ENCODE data around the gene GOLGA6L9. TPM values are rescaled to one million over a fixed set of nuclear protein-coding genes. Genes with fewer than 3 reads are reported as not detected.
"Not testable (repeated sequence)": the region's sequence is repeated elsewhere in the genome, so short reads cannot be mapped to it uniquely, and the experiment has no call there.

GOLGA6L9 gene
- total and polyA plus RNA-seq, 9 donors: 0.88 to 3.9 (median 1.4) TPM

- WGBS (ENCODE audit: insufficient coverage): no CpG with 5 or more reads among the region's 4 CpGs
- H3K9me3 ChIP-seq (replicated peaks; ENCODE audit: control insufficient read depth, low read depth, low read length); H3K36me3 ChIP-seq (ENCODE audit: control insufficient read depth, insufficient read depth, low read length); DNase-seq; H3K4me3 ChIP-seq (ENCODE audit: low read length); H3K27me3 ChIP-seq (ENCODE audit: control insufficient read depth, insufficient read depth, low read length); H3K27ac ChIP-seq (ENCODE audit: low read length); H3K4me1 ChIP-seq (ENCODE audit: control insufficient read depth, insufficient read depth, low read length): not testable (repeated sequence)
Measured at GRCh38 chr15:82457336-82457735, 27.7 kb downstream of the GOLGA6L9 start.

GRCh38 chr15:82465629-82466028 is 36.0 kb downstream of the GOLGA6L9 start:
- not testable (repeated sequence) for H3K27me3 ChIP-seq (ENCODE audit: control insufficient read depth, insufficient read depth, low read length); H3K4me3 ChIP-seq (ENCODE audit: low read length); H3K36me3 ChIP-seq (ENCODE audit: control insufficient read depth, insufficient read depth, low read length); H3K4me1 ChIP-seq (ENCODE audit: control insufficient read depth, insufficient read depth, low read length); DNase-seq; H3K9me3 ChIP-seq (replicated peaks; ENCODE audit: control insufficient read depth, low read depth, low read length); H3K27ac ChIP-seq (ENCODE audit: low read length)
- no CpG with 5 or more reads among the region's 5 CpGs for WGBS (ENCODE audit: insufficient coverage)

GRCh38 chr15:82468205-82468604 is 38.6 kb downstream of the GOLGA6L9 start:
- WGBS (ENCODE audit: insufficient coverage): no CpG with 5 or more reads among the region's 11 CpGs
- not testable (repeated sequence) for H3K9me3 ChIP-seq (replicated peaks; ENCODE audit: control insufficient read depth, low read depth, low read length); H3K4me3 ChIP-seq (ENCODE audit: low read length); H3K36me3 ChIP-seq (ENCODE audit: control insufficient read depth, insufficient read depth, low read length); H3K27me3 ChIP-seq (ENCODE audit: control insufficient read depth, insufficient read depth, low read length); H3K27ac ChIP-seq (ENCODE audit: low read length); DNase-seq; H3K4me1 ChIP-seq (ENCODE audit: control insufficient read depth, insufficient read depth, low read length)

- DNase-seq; H3K36me3 ChIP-seq (ENCODE audit: control insufficient read depth, insufficient read depth, low read length); H3K4me3 ChIP-seq (ENCODE audit: low read length); H3K27ac ChIP-seq (ENCODE audit: low read length); H3K9me3 ChIP-seq (replicated peaks; ENCODE audit: control insufficient read depth, low read depth, low read length); H3K27me3 ChIP-seq (ENCODE audit: control insufficient read depth, insufficient read depth, low read length); H3K4me1 ChIP-seq (ENCODE audit: control insufficient read depth, insufficient read depth, low read length): not testable (repeated sequence)
- no CpG with 5 or more reads among the region's 12 CpGs for WGBS (ENCODE audit: insufficient coverage)
Measured at GRCh38 chr15:82469381-82469780, 39.8 kb downstream of the GOLGA6L9 start.

GRCh38 chr15:82472269-82472982 is 42.8 kb downstream of the GOLGA6L9 start:
- H3K4me3 ChIP-seq (ENCODE audit: low read length); H3K4me1 ChIP-seq (ENCODE audit: control insufficient read depth, insufficient read depth, low read length); H3K9me3 ChIP-seq (replicated peaks; ENCODE audit: control insufficient read depth, low read depth, low read length); DNase-seq; H3K27ac ChIP-seq (ENCODE audit: low read length); H3K27me3 ChIP-seq (ENCODE audit: control insufficient read depth, insufficient read depth, low read length); H3K36me3 ChIP-seq (ENCODE audit: control insufficient read depth, insufficient read depth, low read length): not testable (repeated sequence)
- WGBS (ENCODE audit: insufficient coverage): 87% methylated on average over 13 of the region's 32 CpGs

- H3K27ac ChIP-seq (ENCODE audit: low read length); H3K4me3 ChIP-seq (ENCODE audit: low read length); H3K27me3 ChIP-seq (ENCODE audit: control insufficient read depth, insufficient read depth, low read length); DNase-seq; H3K9me3 ChIP-seq (replicated peaks; ENCODE audit: control insufficient read depth, low read depth, low read length); H3K4me1 ChIP-seq (ENCODE audit: control insufficient read depth, insufficient read depth, low read length); H3K36me3 ChIP-seq (ENCODE audit: control insufficient read depth, insufficient read depth, low read length): not testable (repeated sequence)
- 90% methylated on average over 2 of the region's 22 CpGs for WGBS (ENCODE audit: insufficient coverage)
Measured at GRCh38 chr15:82474596-82475325, 45.1 kb downstream of the GOLGA6L9 start.

GRCh38 chr15:82475345-82475967 is 45.8 kb downstream of the GOLGA6L9 start:
- H3K4me3 ChIP-seq (ENCODE audit: low read length); H3K27me3 ChIP-seq (ENCODE audit: control insufficient read depth, insufficient read depth, low read length); H3K36me3 ChIP-seq (ENCODE audit: control insufficient read depth, insufficient read depth, low read length); H3K4me1 ChIP-seq (ENCODE audit: control insufficient read depth, insufficient read depth, low read length); H3K9me3 ChIP-seq (replicated peaks; ENCODE audit: control insufficient read depth, low read depth, low read length); H3K27ac ChIP-seq (ENCODE audit: low read length); DNase-seq: not testable (repeated sequence)
- WGBS (ENCODE audit: insufficient coverage): 100% methylated on average over 1 of the region's 11 CpGs

- not testable (repeated sequence) for H3K4me1 ChIP-seq (ENCODE audit: control insufficient read depth, insufficient read depth, low read length); H3K27me3 ChIP-seq (ENCODE audit: control insufficient read depth, insufficient read depth, low read length); H3K27ac ChIP-seq (ENCODE audit: low read length); H3K9me3 ChIP-seq (replicated peaks; ENCODE audit: control insufficient read depth, low read depth, low read length); DNase-seq; H3K36me3 ChIP-seq (ENCODE audit: control insufficient read depth, insufficient read depth, low read length); H3K4me3 ChIP-seq (ENCODE audit: low read length)
- WGBS (ENCODE audit: insufficient coverage): 86% methylated on average over 6 of the region's 14 CpGs
Measured at GRCh38 chr15:82476697-82477342, 47.2 kb downstream of the GOLGA6L9 start.

GRCh38 chr15:82477343-82478057 is 47.9 kb downstream of the GOLGA6L9 start:
- not testable (repeated sequence) for H3K36me3 ChIP-seq (ENCODE audit: control insufficient read depth, insufficient read depth, low read length); DNase-seq; H3K27me3 ChIP-seq (ENCODE audit: control insufficient read depth, insufficient read depth, low read length); H3K27ac ChIP-seq (ENCODE audit: low read length); H3K4me1 ChIP-seq (ENCODE audit: control insufficient read depth, insufficient read depth, low read length); H3K4me3 ChIP-seq (ENCODE audit: low read length); H3K9me3 ChIP-seq (replicated peaks; ENCODE audit: control insufficient read depth, low read depth, low read length)
- WGBS (ENCODE audit: insufficient coverage): no CpG with 5 or more reads among the region's 13 CpGs

All from muscle of leg (tissue), 11 donors.